ENCODE results near the gene ABAT. TPM values are rescaled to one million over a fixed set of nuclear protein-coding genes. Genes with fewer than 3 reads are reported as not detected.

Gene ABAT
- total RNA-seq, 1 experiment from 2014 or later, result 4.7 TPM

- peaks cover 54 to 72% of the 10 kb centered on the region in 2 experiments for H3K36me3 ChIP-seq (ENCODE audit: control insufficient read depth in 1 of 2, insufficient read depth in 2 of 2, low read length in 2 of 2)
- intact Hi-C loops (cut with micrococcal nuclease), result no loop called here
- ChIA-PET CTCF (no interaction called here), POLR2A (no interaction called here), RAD21 (ENCODE audit: low non-redundant PET in 1 of 2, low total read pairs in 2 of 2, uncharacterized antibody in 2 of 2, unreplicated experiment in 2 of 2) (no interaction called here)
- no peak overlapping the region for H3K27ac ChIP-seq (ENCODE audit: low read depth, low read length)
- ATAC-seq, result no peak
- no peak overlapping the region for H3K9ac ChIP-seq (ENCODE audit: low read length)
- H2AFZ ChIP-seq (ENCODE audit: low read depth, low read length, poor library complexity, severe bottlenecking), result no peak overlapping the region
- peaks cover 68% of the 10 kb centered on the region for H3K79me2 ChIP-seq (ENCODE audit: insufficient read depth, low read length)
- no peaks in the 10 kb centered on the region for H4K20me1 ChIP-seq (ENCODE audit: insufficient read depth)
- no peaks in the 10 kb centered on the region for H3K27me3 ChIP-seq (ENCODE audit: insufficient read depth, low read length)
- DNase-seq (ENCODE audit: low read depth, low spot score), result no peak
- no peak overlapping the region for H3K4me3 ChIP-seq (replicated peaks in 1 of 2; ENCODE audit: low read depth in 1 of 2, low read length in 2 of 2)
- no peaks in the 10 kb centered on the region for H3K9me2 ChIP-seq (ENCODE audit: insufficient read depth)
- H3K4me2 ChIP-seq (ENCODE audit: low read length), result no peak overlapping the region
- H3K9me3 ChIP-seq (ENCODE audit: control insufficient read depth in 1 of 2, insufficient read depth in 1 of 2, low read depth in 1 of 2, low read length in 2 of 2), result no peaks in the 10 kb centered on the region
- TF ChIP-seq ZBTB33 (IDR thresholded peaks at IDR 0.05; ENCODE audit: extremely low read depth, insufficient replicate concordance, low read length) (no peak), CEBPB (IDR thresholded peaks at IDR 0.05; ENCODE audit: low read depth) (no peak), CBX3 (IDR thresholded peaks at IDR 0.05; ENCODE audit: low read depth) (no peak), CTCF (IDR thresholded peaks at IDR 0.05 in 2 of 3, conservative IDR thresholded peaks at IDR 0.05 in 1 of 3; ENCODE audit: borderline replicate concordance in 1 of 3, insufficient read depth in 1 of 3, low read depth in 2 of 3, low read length in 2 of 3) (no peak), FOSL1 (IDR thresholded peaks at IDR 0.05; ENCODE audit: low read depth) (no peak), SP1 (IDR thresholded peaks at IDR 0.05; ENCODE audit: low read depth) (no peak), EZH2 (IDR thresholded peaks at IDR 0.05) (no peak), POLR2AphosphoS5 (IDR thresholded peaks at IDR 0.05; ENCODE audit: low read depth, low read length) (no peak)
- no TSS peak for BruUV-seq (replicated peaks)
- H3K4me1 ChIP-seq (ENCODE audit: control insufficient read depth in 1 of 2, insufficient read depth in 2 of 2, low read length in 2 of 2), result no peaks in the 10 kb centered on the region
Measured at GRCh38 chr16:8812162-8812843, 137.9 kb downstream of the ABAT start.
